MM.1S (cell line): Measurements from ENCODE around the gene RUNDC3A.
"Not testable (repeated sequence)": the region's sequence is repeated elsewhere in the genome, so short reads cannot be mapped to it uniquely, and the experiment has no call there.

Experiments
- DNase-seq: peaks from one replicate; pipeline ENCODE4 v3.0.0-alpha.2; 2015
- H2AFZ ChIP-seq: fragments of 300-600 bp; sonication (generic); 2 replicates; pipeline ENCODE4 v1.6.0; 2016; ENCODE audit warnings: antibody characterized with exemption, low read length
- H3F3A ChIP-seq: fragments of 300-600 bp; sonication (generic); 2 replicates; pipeline ENCODE4 v1.6.1; 2016; ENCODE audit warnings: mild to moderate bottlenecking, antibody characterized with exemption, low read length, moderate library complexity, mixed read lengths; ENCODE audit not compliant: insufficient read depth
- H3K27ac ChIP-seq: fragments of 300-600 bp; sonication (generic); 2 replicates; pipeline ENCODE4 v1.5.1; 2016; ENCODE audit warnings: mild to moderate bottlenecking, low read length
- H3K27me3 ChIP-seq: fragments of 300-600 bp; sonication (generic); replicated peaks from 2 replicates; pipeline ENCODE4 v1.6.0; 2016; ENCODE audit warnings: low read length; ENCODE audit not compliant: insufficient read depth
- H3K36me3 ChIP-seq: fragments of 300-600 bp; sonication (generic); replicated peaks from 2 replicates; pipeline ENCODE4 v1.6.1; 2016; ENCODE audit warnings: mild to moderate bottlenecking, low read length, mixed read lengths; ENCODE audit not compliant: insufficient read depth
- H3K4me1 ChIP-seq: fragments of 300-600 bp; sonication (generic); 2 replicates; pipeline ENCODE4 v1.6.1; 2016; ENCODE audit warnings: low read length, mixed read lengths
- H3K4me2 ChIP-seq: fragments of 300-600 bp; sonication (generic); 2 replicates; pipeline ENCODE4 v1.6.0; 2016; ENCODE audit warnings: low read depth, low read length
- H3K4me3 ChIP-seq: fragments of 300-600 bp; sonication (generic); 2 replicates; pipeline ENCODE4 v1.5.1; 2016; ENCODE audit warnings: low read length, mixed read lengths
- H3K79me2 ChIP-seq: fragments of 300-600 bp; sonication (generic); 2 replicates; pipeline ENCODE4 v1.6.1; 2016; ENCODE audit warnings: mixed run types, low read length, mixed read lengths
- H3K9ac ChIP-seq: fragments of 300-600 bp; sonication (generic); 2 replicates; pipeline ENCODE4 v1.6.1; 2016; ENCODE audit warnings: low read length, mixed read lengths
- H3K9me2 ChIP-seq: fragments of 300-600 bp; sonication (generic); replicated peaks from 2 replicates; pipeline ENCODE4 v1.6.1; 2016; ENCODE audit warnings: mild to moderate bottlenecking, low read length, mixed read lengths; ENCODE audit not compliant: insufficient read depth
- H3K9me3 ChIP-seq: fragments of 300-600 bp; sonication (generic); replicated peaks from 2 replicates; pipeline ENCODE4 v1.6.1; 2016; ENCODE audit warnings: mild to moderate bottlenecking, low read length, mixed read lengths; ENCODE audit not compliant: insufficient read depth
- H4K20me1 ChIP-seq: fragments of 300-600 bp; sonication (generic); 2 replicates; pipeline ENCODE4 v1.6.1; 2016; ENCODE audit warnings: mild to moderate bottlenecking, low read length, moderate library complexity, mixed read lengths; ENCODE audit not compliant: insufficient read depth
- CTCF ChIP-seq: fragments of 300-600 bp; sonication (generic); IDR thresholded peaks from 2 replicates; pipeline ENCODE4 v1.5.1; 2016; ENCODE audit warnings: antibody characterized with exemption, low read length, mixed read lengths
- EZH2 ChIP-seq: fragments of 300-600 bp; sonication (generic); optimal IDR thresholded peaks from 2 replicates; pipeline ENCODE3; 2017; ENCODE audit warnings: low read depth, mild to moderate bottlenecking, antibody characterized with exemption, low read length, mixed read lengths
- EZH2phosphoT487 ChIP-seq: fragments of 300-600 bp; sonication (generic); IDR thresholded peaks from 2 replicates; pipeline ENCODE4 v1.6.1; 2018; ENCODE audit warnings: antibody characterized with exemption, low read length

RUNDC3A gene

DNA sequence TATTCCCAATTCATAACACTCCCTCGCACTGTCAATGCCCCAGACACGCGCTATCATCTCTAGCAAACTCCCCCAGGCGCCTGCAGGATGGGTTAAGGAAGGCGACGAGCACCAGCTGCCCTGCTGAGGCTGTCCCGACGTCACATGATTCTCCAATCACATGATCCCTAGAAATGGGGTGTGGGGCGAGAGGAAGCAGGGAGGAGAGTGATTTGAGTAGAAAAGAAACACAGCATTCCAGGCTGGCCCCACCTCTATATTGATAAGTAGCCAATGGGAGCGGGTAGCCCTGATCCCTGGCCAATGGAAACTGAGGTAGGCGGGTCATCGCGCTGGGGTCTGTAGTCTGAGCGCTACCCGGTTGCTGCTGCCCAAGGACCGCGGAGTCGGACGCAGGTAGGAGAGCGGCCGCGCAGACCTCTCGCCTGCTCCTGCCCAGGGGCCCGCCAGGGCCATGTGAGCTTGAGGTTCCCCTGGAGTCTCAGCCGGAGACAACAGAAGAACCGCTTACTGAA, 36.6 kb downstream of the RUNDC3A start, which contains the start of gene GRN:
Gene GRN (plus strand): TSS at position 364 of the 515 bp plus-strand sequence. CDS start 3,863 bp downstream, outside the sequence.
- Histone ChIP-seq H3K9ac (peak within 1 kb of the TSS; percentile 21; the same call in 1 of the 2 replicates), H3K4me2 (peak within 1 kb of the TSS; percentile 81), H4K20me1 (no peaks in the 10 kb centered on the region), H3K9me2 (no peaks in the 10 kb centered on the region), H3K36me3 (no peaks in the 10 kb centered on the region), H3K79me2 (no peaks in the 10 kb centered on the region), H2AFZ (peak within 1 kb of the TSS; percentile 55), H3K9me3 (no peaks in the 10 kb centered on the region), H3K4me3 (peak within 1 kb of the TSS; percentile 74), H3K27me3 (no peaks in the 10 kb centered on the region), H3F3A (no peaks in the 10 kb centered on the region; the same call in 1 of the 2 replicates), H3K27ac (no peak within 1 kb of the TSS), H3K4me1 (peaks cover 18% of the 10 kb centered on the region)
- TF ChIP-seq CTCF (no peak), EZH2phosphoT487 (no peak), EZH2 (no peak)
- peak; percentile 94 for DNase-seq

DNA sequence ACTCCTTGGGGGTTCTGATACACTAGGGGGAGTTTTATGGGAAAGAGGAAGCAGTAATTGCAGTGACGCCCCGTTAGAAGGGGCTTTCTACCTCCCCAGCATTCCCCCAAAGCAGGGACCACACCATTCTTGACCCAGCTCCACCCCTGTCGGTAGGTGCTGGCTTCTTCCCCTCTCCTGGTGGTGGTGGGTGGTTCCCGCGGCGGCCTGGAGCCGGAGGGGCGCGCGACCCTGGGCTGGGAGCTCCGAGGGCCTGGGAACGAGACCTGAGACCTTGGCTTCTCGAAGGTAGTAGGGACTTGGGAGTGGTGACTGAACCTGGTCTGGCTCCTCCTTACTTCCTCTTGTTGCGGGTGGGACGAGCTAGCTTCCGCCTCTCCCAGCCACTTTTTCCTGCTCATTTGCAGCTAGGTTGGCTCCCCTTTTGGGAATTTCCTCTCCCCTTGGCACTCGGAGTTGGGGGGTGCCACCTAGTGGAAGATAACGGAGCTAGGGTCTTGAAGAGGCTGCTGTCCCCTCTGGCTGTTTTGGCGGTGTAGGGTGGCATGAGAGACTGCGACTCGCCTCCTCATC, 37.1 kb downstream of the RUNDC3A start:
- Histone ChIP-seq H3K36me3 (no peaks in the 10 kb centered on the region), H4K20me1 (no peaks in the 10 kb centered on the region), H3K4me3 (peak overlapping the region; percentile 74), H3K4me1 (peaks cover 18% of the 10 kb centered on the region), H3K27ac (no peak overlapping the region), H3F3A (no peaks in the 10 kb centered on the region; the same call in 1 of the 2 replicates), H2AFZ (peak overlapping the region; percentile 55), H3K79me2 (no peaks in the 10 kb centered on the region), H3K9ac (peak overlapping the region; percentile 21; the same call in 1 of the 2 replicates), H3K9me2 (no peaks in the 10 kb centered on the region), H3K27me3 (no peaks in the 10 kb centered on the region), H3K4me2 (peak overlapping the region; percentile 81), H3K9me3 (no peaks in the 10 kb centered on the region)
- TF ChIP-seq EZH2 (no peak), CTCF (peak; percentile 63)
- DNase-seq: peak; percentile 50

DNA sequence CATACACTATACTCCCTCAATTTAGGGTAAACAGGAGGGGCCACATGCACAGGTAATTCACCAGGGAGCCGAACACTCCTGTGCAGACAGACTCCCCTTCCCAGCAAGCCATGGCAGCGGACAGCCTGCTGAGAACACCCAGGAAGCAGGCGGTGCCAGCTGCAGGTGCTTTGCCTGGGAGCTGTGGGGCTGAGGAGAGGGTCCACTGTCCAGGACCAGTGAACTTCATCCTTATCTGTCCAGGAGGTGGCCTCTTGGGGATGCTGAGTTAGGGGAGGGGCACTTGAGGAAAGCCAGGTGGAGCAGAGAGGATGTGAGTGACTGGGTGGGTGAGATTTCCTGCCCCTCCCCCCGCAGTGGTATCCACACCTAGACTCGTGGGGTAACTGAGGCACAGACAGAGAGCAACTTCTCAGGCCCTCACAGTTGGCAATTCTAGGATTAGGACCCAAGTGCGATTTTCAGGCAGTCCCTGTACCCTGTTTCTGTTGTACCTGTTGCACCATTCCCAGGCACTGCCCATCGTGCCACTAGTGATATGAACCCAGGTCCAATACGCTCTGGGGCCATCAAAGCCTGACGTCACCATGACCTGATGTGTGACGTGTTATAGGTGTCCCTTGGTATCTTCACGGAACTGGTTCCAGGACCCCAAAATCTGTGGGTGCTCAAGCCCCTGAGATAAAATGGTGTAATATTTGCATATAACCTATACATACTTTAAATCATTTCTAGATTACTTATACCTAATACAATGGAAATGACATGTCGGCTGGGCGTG, 37.9 kb downstream of the RUNDC3A start:
- Histone ChIP-seq H3K9me2 (no peaks in the 10 kb centered on the region), H3K79me2 (no peaks in the 10 kb centered on the region), H3K27ac (no peak overlapping the region), H3F3A (no peaks in the 10 kb centered on the region; the same call in 1 of the 2 replicates), H3K27me3 (no peaks in the 10 kb centered on the region), H3K4me2 (peak overlapping the region; percentile 81), H3K4me1 (peaks cover 18% of the 10 kb centered on the region), H3K36me3 (no peaks in the 10 kb centered on the region), H3K4me3 (peak overlapping the region; percentile 74; the same call in 1 of the 2 replicates), H2AFZ (peak overlapping the region; percentile 55; the same call in 1 of the 2 replicates), H4K20me1 (no peaks in the 10 kb centered on the region), H3K9me3 (no peaks in the 10 kb centered on the region), H3K9ac (no peak overlapping the region)
- no peak for DNase-seq
- TF ChIP-seq EZH2phosphoT487 (no peak), EZH2 (no peak), CTCF (no peak)

DNA sequence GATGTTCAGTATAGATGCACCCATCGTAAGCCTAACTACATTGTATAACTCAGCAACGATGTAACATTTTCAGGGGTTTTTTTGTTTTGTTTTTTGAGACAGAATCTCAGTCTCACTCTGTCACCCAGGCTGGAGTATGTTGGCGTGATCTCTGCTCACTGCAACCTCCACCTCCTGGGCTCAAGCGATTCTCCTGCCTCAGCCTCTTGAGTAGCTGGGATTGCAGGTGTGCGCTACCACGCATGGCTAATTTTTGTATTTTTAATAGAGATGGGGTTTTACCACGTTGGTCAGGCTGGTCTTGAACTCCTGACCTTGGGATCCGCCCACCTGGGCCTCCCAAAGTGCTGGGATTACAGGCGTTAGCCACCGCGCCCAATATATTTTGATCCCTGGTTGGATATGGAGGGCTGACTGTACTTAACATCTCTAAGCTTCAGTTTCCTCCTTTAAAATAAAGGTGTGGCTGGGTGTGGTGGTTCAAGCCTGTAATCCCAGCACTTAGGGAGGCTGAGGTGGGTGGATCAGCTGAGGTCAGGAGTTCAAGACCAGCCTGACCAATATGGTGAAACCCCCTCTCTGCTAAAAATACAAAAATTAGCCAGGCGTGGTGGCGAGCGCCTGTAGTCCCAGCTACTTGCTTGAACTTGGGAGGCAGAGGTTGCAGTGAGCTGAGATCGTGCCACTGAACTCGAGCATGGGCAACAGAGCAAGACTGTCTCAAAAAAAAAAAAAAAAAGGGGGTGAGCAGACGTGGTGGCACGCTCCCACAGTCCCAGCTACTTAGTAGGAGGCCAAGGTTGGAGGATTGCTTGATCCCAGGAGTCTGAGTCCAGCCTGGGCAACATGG, 39.0 kb downstream of the RUNDC3A start:
- peak overlapping the region; percentile 29; the same call in 1 of the 2 replicates for H3K27ac ChIP-seq
- not testable (repeated sequence) for H3K9me2 ChIP-seq, H3K4me2 ChIP-seq, H4K20me1 ChIP-seq, H2AFZ ChIP-seq, DNase-seq, H3K4me3 ChIP-seq, H3K27me3 ChIP-seq, H3K9me3 ChIP-seq, H3K9ac ChIP-seq, H3K36me3 ChIP-seq, H3K79me2 ChIP-seq, H3F3A ChIP-seq
- peaks cover 18% of the 10 kb centered on the region for H3K4me1 ChIP-seq
